Peyer's patch (tissue), 4 donors: ENCODE results near the gene MCTP2.

Experiments used
- POLR2A ChIP-seq, 2 donors: fragments of 450-650 bp; IDR thresholded peaks; one replicate each; pipeline ENCODE4 v1.5.1; 2017; ENCODE audit warnings: antibody characterized with exemption in 2 of 2, mild to moderate bottlenecking in 2 of 2, moderate library complexity in 2 of 2
- TF ChIP-seq, protein P1 (sequence below), 6 experiments: fragments of 450-650 bp in 4 of 6; fragments of 200-600 bp in 2 of 6; sonication (generic) in 1 of 6; IDR thresholded peaks; one replicate each; pipeline ENCODE4 v1.5.1; 2017 to 2019; ENCODE audit warnings: antibody characterized with exemption in 6 of 6, mild to moderate bottlenecking in 3 of 6, moderate library complexity in 1 of 6

DNA sequence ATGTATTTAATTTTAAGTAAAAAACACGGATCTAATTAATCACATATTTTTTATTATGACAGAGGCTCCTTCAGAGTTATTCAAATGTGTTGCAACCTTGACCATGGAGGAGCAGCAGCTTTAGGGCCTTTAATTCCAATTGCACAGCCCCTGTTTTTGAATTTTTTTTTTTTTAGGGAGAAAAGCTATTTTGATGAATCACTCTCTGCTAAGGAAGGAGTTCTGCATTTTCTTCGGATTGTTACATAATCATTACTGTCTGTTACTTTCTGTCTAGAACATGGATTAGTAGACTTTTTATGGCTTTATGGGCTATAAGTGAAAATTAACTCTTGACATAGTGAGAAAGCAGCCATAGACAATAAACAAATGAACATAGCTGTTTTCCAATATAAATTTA lies 90.8 kb downstream of the MCTP2 start:
- no peak for TF ChIP-seq POLR2A (IDR thresholded peaks at IDR 0.05)
- TF ChIP-seq, protein P1, sequence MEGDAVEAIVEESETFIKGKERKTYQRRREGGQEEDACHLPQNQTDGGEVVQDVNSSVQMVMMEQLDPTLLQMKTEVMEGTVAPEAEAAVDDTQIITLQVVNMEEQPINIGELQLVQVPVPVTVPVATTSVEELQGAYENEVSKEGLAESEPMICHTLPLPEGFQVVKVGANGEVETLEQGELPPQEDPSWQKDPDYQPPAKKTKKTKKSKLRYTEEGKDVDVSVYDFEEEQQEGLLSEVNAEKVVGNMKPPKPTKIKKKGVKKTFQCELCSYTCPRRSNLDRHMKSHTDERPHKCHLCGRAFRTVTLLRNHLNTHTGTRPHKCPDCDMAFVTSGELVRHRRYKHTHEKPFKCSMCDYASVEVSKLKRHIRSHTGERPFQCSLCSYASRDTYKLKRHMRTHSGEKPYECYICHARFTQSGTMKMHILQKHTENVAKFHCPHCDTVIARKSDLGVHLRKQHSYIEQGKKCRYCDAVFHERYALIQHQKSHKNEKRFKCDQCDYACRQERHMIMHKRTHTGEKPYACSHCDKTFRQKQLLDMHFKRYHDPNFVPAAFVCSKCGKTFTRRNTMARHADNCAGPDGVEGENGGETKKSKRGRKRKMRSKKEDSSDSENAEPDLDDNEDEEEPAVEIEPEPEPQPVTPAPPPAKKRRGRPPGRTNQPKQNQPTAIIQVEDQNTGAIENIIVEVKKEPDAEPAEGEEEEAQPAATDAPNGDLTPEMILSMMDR (IDR thresholded peaks at IDR 0.05), result no peak
